Measurements from ENCODE around the gene SETD1B. TPM values are rescaled to one million over a fixed set of nuclear protein-coding genes. Genes with fewer than 3 reads are reported as not detected.

SETD1B gene
- total RNA-seq, 1 experiment from 2014 or later, result 23.8 TPM

GRCh38 chr12:121838126-121838525 lies 34.3 kb downstream of the SETD1B start:
- H3K27me3 ChIP-seq (replicated peaks; ENCODE audit: insufficient read depth, low read depth, low read length, poor library complexity), result no peaks in the 10 kb centered on the region
- no peak for DNase-seq (ENCODE audit: low spot score)
- POLR2A ChIA-PET (ENCODE audit: low non-redundant PET), result no interaction called here
- no peaks in the 10 kb centered on the region for H3K36me3 ChIP-seq (ENCODE audit: insufficient read depth, low read length, poor library complexity, severe bottlenecking)
- no peak overlapping the region for H3K27ac ChIP-seq (ENCODE audit: low read depth, low read length, poor library complexity, severe bottlenecking)
- H3K9me3 ChIP-seq (ENCODE audit: low read depth, low read length, poor library complexity, severe bottlenecking), result no peaks in the 10 kb centered on the region
- intact Hi-C loops (cut with micrococcal nuclease; ENCODE audit: unreplicated experiment), result loop anchor here (2.0 kb wide), 1 partner anchor 51 kb away; the partner anchor contains the start of gene PSMD9
- H3K4me1 ChIP-seq (ENCODE audit: insufficient read depth, low read length, poor library complexity, severe bottlenecking), result peaks cover 5% of the 10 kb centered on the region
- CTCF ChIA-PET, result no interaction called here
- no peak overlapping the region for H3K4me3 ChIP-seq (ENCODE audit: low read depth, low read length, poor library complexity, severe bottlenecking)
- TF ChIP-seq CTCF (conservative IDR thresholded peaks at IDR 0.05; ENCODE audit: low read depth, low read length), result no peak
- TF ChIP-seq EZH2 (IDR thresholded peaks at IDR 0.05; ENCODE audit: borderline replicate concordance, low read depth, low read length, poor library complexity, severe bottlenecking), result no peak
- no TSS peak for BruUV-seq (replicated peaks)

- ChIA-PET CTCF (interaction anchor here (0.5 to 1.5 kb wide), 3 partner anchors 28 to 52 kb away, joined by 3 to 11 read pairs (median 4); no protein-coding TSS in a partner anchor), POLR2A (ENCODE audit: low non-redundant PET) (interaction anchor here (0.6 to 0.7 kb wide), 3 partner anchors 45 to 1719 kb away, joined by 4 to 12 read pairs (median 4); no protein-coding TSS in a partner anchor)
- Histone ChIP-seq H3K4me3 (ENCODE audit: low read depth, low read length, poor library complexity, severe bottlenecking) (peak overlapping the region; percentile 58), H3K4me1 (ENCODE audit: insufficient read depth, low read length, poor library complexity, severe bottlenecking) (peaks cover 5% of the 10 kb centered on the region), H3K27ac (ENCODE audit: low read depth, low read length, poor library complexity, severe bottlenecking) (peak overlapping the region; percentile 68), H3K9me3 (ENCODE audit: low read depth, low read length, poor library complexity, severe bottlenecking) (no peaks in the 10 kb centered on the region), H3K27me3 (replicated peaks; ENCODE audit: insufficient read depth, low read depth, low read length, poor library complexity) (no peaks in the 10 kb centered on the region), H3K36me3 (ENCODE audit: insufficient read depth, low read length, poor library complexity, severe bottlenecking) (no peaks in the 10 kb centered on the region)
- peak; percentile 98 for DNase-seq (ENCODE audit: low spot score)
- intact Hi-C loops (cut with micrococcal nuclease; ENCODE audit: unreplicated experiment), result loop anchor here (2.0 kb wide), 1 partner anchor 49 kb away; the partner anchor contains the start of gene PSMD9
- TF ChIP-seq CTCF (conservative IDR thresholded peaks at IDR 0.05; ENCODE audit: low read depth, low read length) (peak; percentile 52), EZH2 (IDR thresholded peaks at IDR 0.05; ENCODE audit: borderline replicate concordance, low read depth, low read length, poor library complexity, severe bottlenecking) (no peak)
- BruUV-seq (replicated peaks), result no TSS peak
These were observed 35.5 kb downstream of the SETD1B start for GRCh38 chr12:121839106-121839992.

DNA sequence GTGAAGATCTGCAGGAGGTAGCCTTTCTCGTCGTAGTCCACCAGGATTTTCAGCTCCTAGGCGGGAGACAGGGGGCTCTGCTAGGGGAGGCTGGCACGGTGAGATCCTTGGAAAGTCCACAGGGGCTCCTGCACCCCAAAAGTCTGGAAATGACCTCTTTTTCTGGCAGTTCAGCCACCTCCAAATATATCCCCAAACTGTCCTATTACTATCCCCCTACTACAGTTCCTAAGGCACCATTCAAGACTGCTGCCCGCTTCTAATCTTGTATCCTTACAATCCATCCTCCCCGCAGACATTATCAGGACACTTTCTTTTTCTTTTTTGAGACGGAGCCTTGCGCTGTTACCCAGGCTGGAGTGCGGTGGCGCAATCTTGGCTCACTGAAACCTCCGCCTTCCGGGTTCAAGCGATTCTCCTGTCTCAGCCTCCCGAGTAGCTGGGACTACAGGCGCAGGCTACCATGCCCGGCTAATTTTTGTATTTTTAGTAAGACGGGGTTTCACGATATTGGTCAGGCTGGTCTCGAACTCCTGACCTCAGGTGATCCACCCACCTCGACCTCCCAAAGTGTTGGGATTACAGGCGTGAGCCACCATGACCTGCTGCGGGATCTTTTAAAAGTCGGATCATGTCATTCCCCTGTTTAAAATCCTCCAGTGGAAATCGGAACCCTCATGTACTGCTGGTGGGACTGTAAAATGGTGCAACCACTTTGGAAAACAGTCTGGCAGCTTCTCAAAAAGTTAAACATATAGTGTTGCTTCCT lies 36.4 kb downstream of the SETD1B start:
- TF ChIP-seq CTCF (conservative IDR thresholded peaks at IDR 0.05; ENCODE audit: low read depth, low read length) (no peak), EZH2 (IDR thresholded peaks at IDR 0.05; ENCODE audit: borderline replicate concordance, low read depth, low read length, poor library complexity, severe bottlenecking) (no peak)
- BruUV-seq (replicated peaks), result no TSS peak
- no peak for DNase-seq (ENCODE audit: low spot score)
- Histone ChIP-seq H3K27me3 (replicated peaks; ENCODE audit: insufficient read depth, low read depth, low read length, poor library complexity) (no peaks in the 10 kb centered on the region), H3K36me3 (ENCODE audit: insufficient read depth, low read length, poor library complexity, severe bottlenecking) (no peaks in the 10 kb centered on the region), H3K4me3 (ENCODE audit: low read depth, low read length, poor library complexity, severe bottlenecking) (peak overlapping the region; percentile 58), H3K27ac (ENCODE audit: low read depth, low read length, poor library complexity, severe bottlenecking) (peak overlapping the region; percentile 68), H3K9me3 (ENCODE audit: low read depth, low read length, poor library complexity, severe bottlenecking) (no peaks in the 10 kb centered on the region), H3K4me1 (ENCODE audit: insufficient read depth, low read length, poor library complexity, severe bottlenecking) (peaks cover 5% of the 10 kb centered on the region)
- intact Hi-C loops (cut with micrococcal nuclease; ENCODE audit: unreplicated experiment), result loop anchor here (2.0 kb wide), 1 partner anchor 49 kb away; the partner anchor contains the start of gene PSMD9
- POLR2A ChIA-PET (ENCODE audit: low non-redundant PET), result no interaction called here
- CTCF ChIA-PET, result interaction anchor here (1.5 kb wide), 1 partner anchor 29 kb away, joined by 3 read pairs; no protein-coding TSS in a partner anchor

All from A673 (cell line).